H9 (cell line): ENCODE results near the gene HS1BP3. TPM values are rescaled to one million over a fixed set of nuclear protein-coding genes. Genes with fewer than 3 reads are reported as not detected.

Source experiments
- DNase-seq: peaks from one replicate; pipeline ENCODE4 v3.0.0-alpha.2; 2017
- H2AFZ ChIP-seq: one replicate; pipeline ENCODE4 v1.6.1; 2013; ENCODE audit warnings: mild to moderate bottlenecking, low read length, control low read depth, moderate library complexity
- H2AK5ac ChIP-seq: 2 replicates; pipeline ENCODE4 v1.6.1; 2013; ENCODE audit warnings: low read length, control low read depth, mixed read lengths; ENCODE audit not compliant: insufficient read length
- H2BK120ac ChIP-seq: one replicate; pipeline ENCODE4 v1.6.1; 2013; ENCODE audit warnings: low read depth, mild to moderate bottlenecking, low read length, control low read depth, inconsistent platforms; ENCODE audit not compliant: poor library complexity, severe bottlenecking
- H2BK12ac ChIP-seq: 2 replicates; pipeline ENCODE4 v1.6.1; 2013; ENCODE audit warnings: low read length, control low read depth, mixed read lengths, low read depth; ENCODE audit not compliant: insufficient read length
- H2BK15ac ChIP-seq: 2 replicates; pipeline ENCODE4 v1.6.1; 2013; ENCODE audit warnings: low read depth, low read length, control low read depth
- H2BK20ac ChIP-seq: one replicate; pipeline ENCODE4 v1.6.1; 2013; ENCODE audit warnings: low read depth, mild to moderate bottlenecking, low read length, control low read depth, inconsistent platforms; ENCODE audit not compliant: poor library complexity, severe bottlenecking
- H2BK5ac ChIP-seq: 2 replicates; pipeline ENCODE4 v1.6.1; 2013; ENCODE audit warnings: low read length, control low read depth, mixed read lengths; ENCODE audit not compliant: insufficient read length
- H3K14ac ChIP-seq: 2 replicates; pipeline ENCODE4 v1.6.1; 2013; ENCODE audit warnings: low read length, control low read depth; ENCODE audit not compliant: insufficient read depth
- H3K18ac ChIP-seq: 2 replicates; pipeline ENCODE4 v1.6.1; 2013; ENCODE audit warnings: low read depth, mild to moderate bottlenecking, mixed read lengths, low read length, control low read depth; ENCODE audit not compliant: insufficient read length
- H3K23ac ChIP-seq: 2 replicates; pipeline ENCODE4 v1.6.1; 2013; ENCODE audit warnings: low read length, control low read depth, mixed read lengths, low read depth; ENCODE audit not compliant: insufficient read length
- H3K23me2 ChIP-seq: 2 replicates; pipeline ENCODE4 v1.6.1; 2013; ENCODE audit warnings: low read depth, mild to moderate bottlenecking, mixed read lengths, low read length, control low read depth; ENCODE audit not compliant: insufficient read length, poor library complexity, severe bottlenecking
- H3K27ac ChIP-seq: 2 replicates; pipeline ENCODE4 v1.5.1; 2013; ENCODE audit warnings: low read length, control low read depth, mixed read lengths, low read depth; ENCODE audit not compliant: insufficient read length
- H3K27me3 ChIP-seq: 2 replicates; pipeline ENCODE4 v1.6.1; 2013; ENCODE audit warnings: low read length, control low read depth, inconsistent platforms; ENCODE audit not compliant: insufficient read depth
- H3K4ac ChIP-seq: 2 replicates; pipeline ENCODE4 v1.6.1; 2013; ENCODE audit warnings: low read depth, mild to moderate bottlenecking, control low read depth, inconsistent platforms, low read length, moderate library complexity
- H3K4me1 ChIP-seq: 2 replicates; pipeline ENCODE4 v1.6.1; 2013; ENCODE audit warnings: low read length, control low read depth, inconsistent platforms; ENCODE audit not compliant: insufficient read depth
- H3K4me2 ChIP-seq: 2 replicates; pipeline ENCODE4 v1.6.1; 2013; ENCODE audit warnings: low read length, control low read depth, mixed read lengths; ENCODE audit not compliant: insufficient read length, insufficient read depth
- H3K56ac ChIP-seq: 2 replicates; pipeline ENCODE4 v1.6.1; 2013; ENCODE audit warnings: low read depth, mild to moderate bottlenecking, mixed read lengths, low read length, control low read depth; ENCODE audit not compliant: insufficient read length
- H3K79me1 ChIP-seq: 2 replicates; pipeline ENCODE4 v1.6.1; 2013; ENCODE audit warnings: low read depth, mild to moderate bottlenecking, moderate library complexity, low read length, control low read depth, inconsistent platforms; ENCODE audit not compliant: insufficient read depth, poor library complexity, severe bottlenecking
- H3K79me2 ChIP-seq: 2 replicates; pipeline ENCODE4 v1.6.1; 2013; ENCODE audit warnings: low read length, control low read depth, inconsistent platforms; ENCODE audit not compliant: insufficient read depth
- H3K9ac ChIP-seq: 2 replicates; pipeline ENCODE4 v1.6.1; 2013; ENCODE audit warnings: low read length, control low read depth, mixed read lengths; ENCODE audit not compliant: insufficient read length; ENCODE audit errors: extremely low read depth
- H3K9me3 ChIP-seq: one replicate; pipeline ENCODE4 v1.6.1; 2013; ENCODE audit warnings: low read depth, low read length, inconsistent platforms; ENCODE audit not compliant: control insufficient read depth
- H3T11ph ChIP-seq: one replicate; pipeline ENCODE4 v1.6.1; 2013; ENCODE audit warnings: mild to moderate bottlenecking, low read length, control low read depth, inconsistent platforms
- H4K20me1 ChIP-seq: one replicate; pipeline ENCODE4 v1.6.1; 2013; ENCODE audit not compliant: control insufficient read depth, insufficient read length, insufficient read depth
- H4K5ac ChIP-seq: 2 replicates; pipeline ENCODE4 v1.6.1; 2013; ENCODE audit warnings: low read depth, mild to moderate bottlenecking, mixed read lengths, low read length, control low read depth; ENCODE audit not compliant: insufficient read length
- H4K8ac ChIP-seq: replicated peaks from 2 replicates; pipeline ENCODE4 v1.6.1; 2013; ENCODE audit warnings: low read length, control low read depth, mixed read lengths, low read depth; ENCODE audit not compliant: insufficient read length
- H4K91ac ChIP-seq: 2 replicates; pipeline ENCODE4 v1.6.1; 2013; ENCODE audit warnings: low read depth, mild to moderate bottlenecking, moderate library complexity, mixed read lengths, low read length, control low read depth; ENCODE audit not compliant: insufficient read length
- H3K27ac Mint-ChIP-seq, 3 experiments: 2 replicates in 2 of 3; 3 replicates in 1 of 3; pipeline ENCODE4 v1.8.0; 2020 to 2021; ENCODE audit warnings: mixed read lengths in 3 of 3, mild to moderate bottlenecking in 1 of 3, moderate library complexity in 1 of 3
- H3K27me3 Mint-ChIP-seq: 2 replicates; pipeline ENCODE4 v1.8.0; 2021; ENCODE audit warnings: low read depth, mild to moderate bottlenecking, moderate library complexity, mixed read lengths
- H3K36me3 Mint-ChIP-seq, 3 experiments: 2 replicates in 2 of 3; 3 replicates in 1 of 3; pipeline ENCODE4 v1.8.0; 2020 to 2021; ENCODE audit warnings: low read depth in 3 of 3, mixed read lengths in 3 of 3; ENCODE audit not compliant: insufficient read depth in 1 of 3
- H3K4me1 Mint-ChIP-seq, 2 experiments: 2 replicates each; pipeline ENCODE4 v1.8.0; 2020; ENCODE audit warnings: mixed read lengths in 2 of 2
- H3K4me3 Mint-ChIP-seq, 2 experiments: 2 replicates in 1 of 2; 3 replicates in 1 of 2; pipeline ENCODE4 v1.8.0; 2020 to 2021; ENCODE audit warnings: mild to moderate bottlenecking in 2 of 2, mixed read lengths in 2 of 2, moderate library complexity in 1 of 2
- H3K9me3 Mint-ChIP-seq, 2 experiments: 2 replicates in 1 of 2; 3 replicates in 1 of 2; pipeline ENCODE4 v1.8.0; 2020; ENCODE audit warnings: mild to moderate bottlenecking in 2 of 2, mixed read lengths in 2 of 2, moderate library complexity in 1 of 2
- CTCF ChIP-seq: fragments of 200-600 bp; sonication (generic); conservative IDR thresholded peaks from 3 replicates; pipeline ENCODE4 v1.8.0; 2021; ENCODE audit warnings: antibody characterized with exemption, mild to moderate bottlenecking
- WGBS: extraction: QIAGEN DNeasy Blood & Tissue Kit; methylation state at CpG from one replicate; pipeline ENCODE4 v1.1.7; 2013; ENCODE audit warnings: missing lambda C conversion rate, low lambda C conversion rate, mixed read lengths; ENCODE audit not compliant: insufficient read length; ENCODE audit errors: extremely low coverage; 5-methylcytosine and 5-hydroxymethylcytosine counted together
- total RNA-seq: library from RNA; stranded (reverse); gene quantifications from 2 replicates; pipeline ENCODE4 v1.2.1, GENCODE V29; 2021

The HS1BP3 gene
- total RNA-seq, 1 experiment from 2014 or later = 11.1 TPM

- Histone ChIP-seq H3K23ac (no peak overlapping the region), H3K79me2 (no peaks in the 10 kb centered on the region), H2AK5ac (no peak overlapping the region), H4K20me1 (no peaks in the 10 kb centered on the region), H2BK15ac (no peak overlapping the region), H3K23me2 (no peaks in the 10 kb centered on the region), H4K91ac (no peak overlapping the region), H3K4ac (no peak overlapping the region), H3K4me1 (no peaks in the 10 kb centered on the region), H4K5ac (no peak overlapping the region), H2BK12ac (no peak overlapping the region), H2BK5ac (no peak overlapping the region), H3K9me3 (no peaks in the 10 kb centered on the region), H2AFZ (no peak overlapping the region), H3K4me2 (no peak overlapping the region), H3K79me1 (no peaks in the 10 kb centered on the region), H2BK20ac (no peak overlapping the region), H3K9ac (no peak overlapping the region), H3K56ac (no peak overlapping the region), H3K14ac (no peak overlapping the region), H2BK120ac (no peak overlapping the region), H4K8ac (no peak overlapping the region), H3T11ph (no peak overlapping the region), H3K27ac (no peak overlapping the region), H3K27me3 (no peaks in the 10 kb centered on the region), H3K18ac (no peak overlapping the region)
- peaks cover 5% of the 10 kb centered on the region; the same call in 1 of the 2 replicates for H3K27me3 Mint-ChIP-seq
- H3K36me3 Mint-ChIP-seq = no peaks in the 10 kb centered on the region
- peak; percentile 67 for TF ChIP-seq CTCF
- H3K4me3 Mint-ChIP-seq = no peak overlapping the region
- H3K4me1 Mint-ChIP-seq = peaks cover 14 to 16% of the 10 kb centered on the region in 2 experiments
- DNase-seq = no peak
- no peak overlapping the region for H3K27ac Mint-ChIP-seq
- no peaks in the 10 kb centered on the region for H3K9me3 Mint-ChIP-seq
- WGBS = no CpG with 5 or more reads among the region's 1 CpG
Measured at GRCh38 chr2:20600756-20601325, 50.1 kb downstream of the HS1BP3 start.
